BJ (cell line): Measurements from ENCODE around the gene ARMC2. TPM values are rescaled to one million over a fixed set of nuclear protein-coding genes. Genes with fewer than 3 reads are reported as not detected.

Experiments used
- CTCF ChIA-PET: fragments of 350-600 bp; formaldehyde crosslinking; extraction: SDS; loops from one replicate; lab custom pipeline; 2021; ENCODE audit warnings: antibody characterized with exemption, inconsistent platforms; lab: Yijun Ruan, JAX
- POLR2A ChIA-PET: fragments of 300-600 bp; sonication (Branson Sonifier 250); formaldehyde crosslinking; extraction: SDS; loops from one replicate; lab custom pipeline; 2021; ENCODE audit warnings: antibody characterized with exemption; lab: Charles Lee
- DNase-seq: peaks from one replicate; pipeline ENCODE4 v3.0.0-alpha.2; 2011; ENCODE audit warnings: low read depth
- H3K27me3 ChIP-seq: 2 replicates; pipeline ENCODE4 v1.6.0; 2011; ENCODE audit warnings: low read length; ENCODE audit not compliant: control insufficient read depth, insufficient read depth
- H3K36me3 ChIP-seq: 2 replicates; pipeline ENCODE4 v1.5.1; 2011; ENCODE audit warnings: low read length; ENCODE audit not compliant: control insufficient read depth, insufficient read depth
- H3K4me3 ChIP-seq: 2 replicates; pipeline ENCODE4 v1.5.1; 2011; ENCODE audit warnings: low read depth, mild to moderate bottlenecking, control low read depth, low read length
- polyA plus RNA-seq: library from polyadenylated mRNA; depleted of rRNA; stranded (reverse); fragments of >200 nt; gene quantifications from 2 replicates; pipeline ENCODE4 v1.2.3, GENCODE V29; 2011
- TF ChIP-seq, protein P1 (sequence below): IDR thresholded peaks from 2 replicates; pipeline ENCODE4 v1.5.1; 2011; ENCODE audit warnings: low read depth, mild to moderate bottlenecking, control low read depth, inconsistent platforms, low read length, moderate library complexity; ENCODE audit not compliant: insufficient read depth

ARMC2 gene
- polyA plus RNA-seq, 1 experiment, result 2.4 TPM

DNA sequence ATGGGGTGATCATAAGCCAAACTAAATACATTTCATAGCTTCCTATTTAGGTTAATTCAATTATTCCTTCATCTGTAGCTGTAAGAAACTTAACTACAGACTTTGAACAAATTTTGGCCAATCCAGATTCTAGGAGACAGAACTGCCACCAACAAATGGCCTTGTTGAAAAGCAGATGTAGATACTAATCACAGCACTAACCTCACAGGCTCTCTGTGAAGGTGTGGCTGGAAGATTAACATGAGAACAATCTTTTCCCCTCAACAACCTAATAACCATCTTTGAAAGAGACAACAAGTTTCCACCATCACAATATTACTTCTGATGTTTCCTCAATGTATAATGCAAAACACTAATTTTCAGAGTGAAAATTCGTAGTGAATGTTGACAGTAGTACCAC, 158.6 kb downstream of the ARMC2 start:
- no peaks in the 10 kb centered on the region for H3K27me3 ChIP-seq
- no peaks in the 10 kb centered on the region for H3K36me3 ChIP-seq
- TF ChIP-seq, protein P1, sequence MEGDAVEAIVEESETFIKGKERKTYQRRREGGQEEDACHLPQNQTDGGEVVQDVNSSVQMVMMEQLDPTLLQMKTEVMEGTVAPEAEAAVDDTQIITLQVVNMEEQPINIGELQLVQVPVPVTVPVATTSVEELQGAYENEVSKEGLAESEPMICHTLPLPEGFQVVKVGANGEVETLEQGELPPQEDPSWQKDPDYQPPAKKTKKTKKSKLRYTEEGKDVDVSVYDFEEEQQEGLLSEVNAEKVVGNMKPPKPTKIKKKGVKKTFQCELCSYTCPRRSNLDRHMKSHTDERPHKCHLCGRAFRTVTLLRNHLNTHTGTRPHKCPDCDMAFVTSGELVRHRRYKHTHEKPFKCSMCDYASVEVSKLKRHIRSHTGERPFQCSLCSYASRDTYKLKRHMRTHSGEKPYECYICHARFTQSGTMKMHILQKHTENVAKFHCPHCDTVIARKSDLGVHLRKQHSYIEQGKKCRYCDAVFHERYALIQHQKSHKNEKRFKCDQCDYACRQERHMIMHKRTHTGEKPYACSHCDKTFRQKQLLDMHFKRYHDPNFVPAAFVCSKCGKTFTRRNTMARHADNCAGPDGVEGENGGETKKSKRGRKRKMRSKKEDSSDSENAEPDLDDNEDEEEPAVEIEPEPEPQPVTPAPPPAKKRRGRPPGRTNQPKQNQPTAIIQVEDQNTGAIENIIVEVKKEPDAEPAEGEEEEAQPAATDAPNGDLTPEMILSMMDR, result no peak
- ChIA-PET CTCF (no interaction called here), POLR2A (interaction anchor here (0.5 kb wide), 1 partner anchor 84 kb away, joined by 5 read pairs; no protein-coding TSS in a partner anchor)
- DNase-seq, result no peak
- no peak overlapping the region for H3K4me3 ChIP-seq

DNA sequence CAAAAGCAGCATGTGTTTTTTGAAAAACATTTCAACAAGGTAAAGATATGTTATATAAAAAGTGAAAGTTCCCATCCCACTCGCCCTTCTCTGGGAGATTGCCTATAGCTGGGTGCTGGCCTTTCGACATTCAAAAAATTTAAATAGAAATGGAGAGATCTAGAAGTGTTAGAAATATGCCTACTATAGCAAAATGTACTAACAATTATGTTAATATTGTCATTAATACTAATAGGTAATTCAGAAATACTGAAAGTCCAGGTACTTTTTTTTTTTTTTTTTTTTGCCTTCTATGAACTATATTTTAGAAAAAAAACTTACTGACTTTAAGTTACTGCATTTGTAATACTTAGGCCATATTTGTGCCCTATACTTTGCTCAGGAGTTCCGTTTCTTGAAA, 159.3 kb downstream of the ARMC2 start:
- H3K36me3 ChIP-seq, result no peaks in the 10 kb centered on the region
- no peak overlapping the region; the same call in 1 of the 2 replicates for H3K4me3 ChIP-seq
- no peak for DNase-seq
- ChIA-PET CTCF (no interaction called here), POLR2A (no interaction called here)
- H3K27me3 ChIP-seq, result no peaks in the 10 kb centered on the region
- TF ChIP-seq, protein P1, result no peak

DNA sequence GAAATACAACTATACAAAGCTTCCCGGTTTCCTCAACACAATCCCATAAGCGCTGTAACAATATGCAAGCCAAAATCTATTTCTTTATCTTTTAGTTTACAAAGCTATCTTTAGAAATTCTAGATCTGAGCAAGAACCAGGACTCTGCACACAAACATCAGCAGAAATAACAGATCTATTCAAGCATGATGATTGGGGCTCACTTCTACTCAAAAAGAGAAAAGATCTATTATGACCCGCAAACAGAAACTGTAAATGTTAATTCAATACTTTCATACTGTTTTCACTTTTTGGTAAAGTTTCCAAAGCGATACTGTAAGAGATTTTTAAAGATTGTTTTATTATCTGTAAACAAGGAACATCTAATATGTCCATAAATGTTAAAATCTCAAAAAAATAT, 159.8 kb downstream of the ARMC2 start:
- H3K4me3 ChIP-seq, result peak overlapping the region; percentile 93
- TF ChIP-seq, protein P1, result no peak
- ChIA-PET POLR2A (no interaction called here), CTCF (interaction anchor here (0.6 to 1.0 kb wide), 2 partner anchors 332 to 377 kb away, joined by 3 read pairs; no protein-coding TSS in a partner anchor)
- no peaks in the 10 kb centered on the region for H3K27me3 ChIP-seq
- no peaks in the 10 kb centered on the region for H3K36me3 ChIP-seq
- DNase-seq, result no peak

DNA sequence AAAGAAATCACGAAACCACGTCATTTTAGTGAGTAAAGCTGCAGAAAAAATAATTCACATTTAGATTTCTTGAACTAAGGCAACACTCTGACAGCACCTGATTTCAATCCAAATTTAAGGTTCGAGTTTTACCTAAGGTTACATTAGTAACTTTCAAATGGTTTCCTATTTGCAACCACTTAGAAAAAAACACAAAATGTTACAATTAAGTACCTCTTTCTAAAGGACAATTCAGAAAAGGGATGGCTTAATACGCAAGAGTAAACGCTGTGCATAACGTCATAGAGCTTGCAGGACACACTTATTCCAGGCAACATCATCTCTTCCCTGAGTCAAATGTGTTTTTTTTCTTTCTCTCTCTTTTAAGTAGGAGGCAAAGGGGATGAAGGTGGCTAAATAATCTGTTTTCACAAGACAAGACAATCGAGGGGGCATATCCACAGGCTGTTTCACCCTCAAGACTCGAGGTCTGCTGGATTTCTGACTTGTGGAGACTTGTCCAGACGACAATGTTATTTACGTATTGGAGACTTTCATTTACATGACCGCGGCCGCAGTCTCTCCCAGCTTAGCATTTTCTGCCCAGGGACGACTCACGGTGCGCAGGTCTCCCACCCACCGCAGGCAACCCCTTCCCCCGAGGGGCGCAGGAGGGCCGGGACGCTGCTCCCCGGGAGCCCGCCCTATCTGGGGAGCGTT, 160.5 kb downstream of the ARMC2 start:
- ChIA-PET CTCF (interaction anchor here (0.6 to 1.6 kb wide), 3 partner anchors 12 to 377 kb away, joined by 3 to 4 read pairs (median 3); no protein-coding TSS in a partner anchor), POLR2A (no interaction called here)
- no peak for DNase-seq
- Histone ChIP-seq H3K4me3 (peak overlapping the region; percentile 93), H3K36me3 (no peaks in the 10 kb centered on the region), H3K27me3 (no peaks in the 10 kb centered on the region)
- TF ChIP-seq, protein P1, result no peak

DNA sequence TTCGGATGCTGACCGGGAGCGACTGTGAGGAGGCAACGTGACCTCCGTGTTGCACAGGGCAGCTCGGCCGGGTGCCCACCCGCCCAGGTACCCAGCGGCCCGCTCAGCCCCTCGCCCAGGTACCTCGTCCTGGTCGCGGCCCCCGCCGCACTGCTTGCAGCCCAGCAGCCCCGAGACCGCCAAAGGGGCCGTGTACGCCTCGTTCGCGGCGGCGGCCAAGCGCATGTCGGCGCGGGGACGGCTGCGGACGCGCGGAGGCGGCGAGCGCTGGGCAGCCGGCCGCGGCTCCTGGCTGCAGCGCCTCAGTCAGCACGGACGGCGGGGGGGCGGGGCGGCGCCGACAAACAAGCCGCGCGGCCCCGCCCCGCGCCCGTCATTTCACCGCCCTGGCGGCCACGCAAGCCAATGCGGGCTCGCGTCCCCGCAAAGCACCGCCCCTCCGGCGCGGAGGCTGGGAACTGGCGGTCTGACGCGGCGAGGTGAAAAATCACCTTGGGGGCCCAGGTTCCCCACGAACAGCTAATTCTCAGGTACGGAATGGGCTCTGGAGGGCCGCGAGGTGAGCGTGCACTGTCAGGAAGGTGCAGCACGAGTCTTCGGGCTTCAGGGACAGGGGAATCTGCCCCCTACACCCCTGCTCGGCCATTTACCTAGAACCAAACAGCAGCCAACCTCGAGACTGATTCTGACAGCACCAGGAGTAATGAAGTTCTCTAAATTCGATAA, 161.2 kb downstream of the ARMC2 start:
- peak; percentile 32 for DNase-seq
- no peaks in the 10 kb centered on the region for H3K27me3 ChIP-seq
- ChIA-PET POLR2A (no interaction called here), CTCF (interaction anchor here (1.0 to 1.6 kb wide), 2 partner anchors 13 to 333 kb away, joined by 3 to 4 read pairs; no protein-coding TSS in a partner anchor)
- TF ChIP-seq, protein P1, result no peak
- peak overlapping the region; percentile 93 for H3K4me3 ChIP-seq
- no peaks in the 10 kb centered on the region for H3K36me3 ChIP-seq
